ENCODE results near the gene SERPINB12.
A peak's percentile ranks its signal among the peaks of the same experiment; 100 is the strongest.

SERPINB12 gene

GRCh38 chr18:63604791-63605567 lies 62.8 kb downstream of the SERPINB12 start:
- peak in 1 of 2 experiments; percentile 24 for DNase-seq

GRCh38 chr18:63606526-63606925 lies 64.4 kb downstream of the SERPINB12 start:
- no peak for DNase-seq

GRCh38 chr18:63613420-63613819 lies 71.3 kb downstream of the SERPINB12 start:
- no peak for DNase-seq

GRCh38 chr18:63617049-63617914 lies 75.1 kb downstream of the SERPINB12 start:
- peak; percentile 46 to 92 for DNase-seq

- no peak for DNase-seq
Measured at GRCh38 chr18:63617915-63618234, 75.7 kb downstream of the SERPINB12 start.
